Prostate gland (tissue), 2 donors: ENCODE measurements around the gene KIAA1614.

Source experiments
- CTCF ChIP-seq, 4 experiments: fragments of 200-600 bp in 2 of 4; fragments of 450-650 bp in 2 of 4; sonication (generic) in 2 of 4; IDR thresholded peaks; 1 replicate in 3 of 4; 2 replicates in 1 of 4; pipeline ENCODE4 v1.5.1; 2016 to 2019; ENCODE audit warnings: antibody characterized with exemption in 4 of 4, mild to moderate bottlenecking in 2 of 4, moderate library complexity in 2 of 4
- POLR2A ChIP-seq: fragments of 450-650 bp; IDR thresholded peaks from one replicate; pipeline ENCODE4 v1.6.1; 2016; ENCODE audit warnings: antibody characterized with exemption, mild to moderate bottlenecking

GRCh38 chr1:180941518-180942275 is 29.0 kb downstream of the KIAA1614 start:
- TF ChIP-seq CTCF (IDR thresholded peaks at IDR 0.05) (no peak), POLR2A (no peak)
